Measurements from ENCODE around the gene PSAPL1.

Gene PSAPL1

GRCh38 chr4:7419961-7420660 lies 14.6 kb downstream of the PSAPL1 start:
- no peak for DNase-seq (ENCODE audit: low read depth in 2 of 2)

- no peak for DNase-seq (ENCODE audit: low read depth in 2 of 2)
These were observed 16.4 kb downstream of the PSAPL1 start for GRCh38 chr4:7418131-7418943.

- no peak for DNase-seq (ENCODE audit: low read depth in 2 of 2)
These were observed 17.1 kb downstream of the PSAPL1 start for GRCh38 chr4:7417639-7418038.

- DNase-seq (ENCODE audit: low read depth in 2 of 2) = no peak
These were observed 17.8 kb downstream of the PSAPL1 start for GRCh38 chr4:7416745-7417432.

- DNase-seq (ENCODE audit: low read depth in 2 of 2) = no peak
These were observed 18.6 kb downstream of the PSAPL1 start for GRCh38 chr4:7415927-7416686.

GRCh38 chr4:7414736-7415510 lies 19.8 kb downstream of the PSAPL1 start:
- no peak for DNase-seq (ENCODE audit: low read depth in 2 of 2)

GRCh38 chr4:7414046-7414445 lies 20.7 kb downstream of the PSAPL1 start:
- DNase-seq (ENCODE audit: low read depth in 2 of 2) = no peak

GRCh38 chr4:7412554-7412912 lies 22.2 kb downstream of the PSAPL1 start:
- DNase-seq (ENCODE audit: low read depth in 2 of 2) = no peak

GRCh38 chr4:7411896-7412553 lies 22.7 kb downstream of the PSAPL1 start:
- DNase-seq (ENCODE audit: low read depth in 2 of 2) = no peak

- no peak for DNase-seq (ENCODE audit: low read depth in 2 of 2)
These were observed 23.2 kb downstream of the PSAPL1 start for GRCh38 chr4:7411491-7411890.

GRCh38 chr4:7410446-7410845 lies 24.3 kb downstream of the PSAPL1 start:
- DNase-seq (ENCODE audit: low read depth in 2 of 2) = no peak

- no peak for DNase-seq (ENCODE audit: low read depth in 2 of 2)
These were observed 26.6 kb downstream of the PSAPL1 start for GRCh38 chr4:7408166-7408565.

GRCh38 chr4:7403001-7403400 lies 31.7 kb downstream of the PSAPL1 start:
- DNase-seq (ENCODE audit: low read depth in 2 of 2) = no peak

- no peak for DNase-seq (ENCODE audit: low read depth in 2 of 2)
These were observed 32.2 kb downstream of the PSAPL1 start for GRCh38 chr4:7402526-7402925.

GRCh38 chr4:7400671-7401298 lies 33.9 kb downstream of the PSAPL1 start:
- DNase-seq (ENCODE audit: low read depth in 2 of 2) = no peak

- DNase-seq (ENCODE audit: low read depth in 2 of 2) = no peak
These were observed 35.1 kb downstream of the PSAPL1 start for GRCh38 chr4:7399440-7400234.

- no peak for DNase-seq (ENCODE audit: low read depth in 2 of 2)
These were observed 35.8 kb downstream of the PSAPL1 start for GRCh38 chr4:7398788-7399439.

GRCh38 chr4:7398104-7398423 lies 36.7 kb downstream of the PSAPL1 start:
- DNase-seq (ENCODE audit: low read depth in 2 of 2) = no peak
